BJ (cell line): ENCODE results near the gene GNG12. TPM values are rescaled to one million over a fixed set of nuclear protein-coding genes. Genes with fewer than 3 reads are reported as not detected.
A peak's percentile ranks its signal among the peaks of the same experiment; 100 is the strongest.

Experiments
- CTCF ChIA-PET: fragments of 350-600 bp; formaldehyde crosslinking; extraction: SDS; loops from one replicate; lab custom pipeline; 2021; ENCODE audit warnings: antibody characterized with exemption, inconsistent platforms; lab: Yijun Ruan, JAX
- POLR2A ChIA-PET: fragments of 300-600 bp; sonication (Branson Sonifier 250); formaldehyde crosslinking; extraction: SDS; loops from one replicate; lab custom pipeline; 2021; ENCODE audit warnings: antibody characterized with exemption; lab: Charles Lee
- DNase-seq: peaks from one replicate; pipeline ENCODE4 v3.0.0-alpha.2; 2011; ENCODE audit warnings: low read depth
- H3K27me3 ChIP-seq: 2 replicates; pipeline ENCODE4 v1.6.0; 2011; ENCODE audit warnings: low read length; ENCODE audit not compliant: control insufficient read depth, insufficient read depth
- H3K36me3 ChIP-seq: 2 replicates; pipeline ENCODE4 v1.5.1; 2011; ENCODE audit warnings: low read length; ENCODE audit not compliant: control insufficient read depth, insufficient read depth
- H3K4me3 ChIP-seq: 2 replicates; pipeline ENCODE4 v1.5.1; 2011; ENCODE audit warnings: low read depth, mild to moderate bottlenecking, control low read depth, low read length
- CTCF ChIP-seq: IDR thresholded peaks from 2 replicates; pipeline ENCODE4 v1.5.1; 2011; ENCODE audit warnings: low read depth, mild to moderate bottlenecking, control low read depth, inconsistent platforms, low read length, moderate library complexity; ENCODE audit not compliant: insufficient read depth
- polyA plus RNA-seq: library from polyadenylated mRNA; depleted of rRNA; stranded (reverse); fragments of >200 nt; gene quantifications from 2 replicates; pipeline ENCODE4 v1.2.3, GENCODE V29; 2011

The GNG12 gene
- polyA plus RNA-seq, 1 experiment, result 99.6 TPM

GRCh38 chr1:67795179-67795912 is 37.9 kb downstream of the GNG12 start:
- ChIA-PET POLR2A (no interaction called here), CTCF (interaction anchor here (0.9 to 1.5 kb wide), 2 partner anchors 33 to 36 kb away, joined by 3 read pairs; no protein-coding TSS in a partner anchor)
- TF ChIP-seq CTCF, result no peak

GRCh38 chr1:67793562-67793961 is 39.7 kb downstream of the GNG12 start:
- DNase-seq, result peak; percentile 55
- H3K27me3 ChIP-seq, result no peaks in the 10 kb centered on the region
- no peak overlapping the region for H3K4me3 ChIP-seq
- H3K36me3 ChIP-seq, result no peaks in the 10 kb centered on the region
- no peak for TF ChIP-seq CTCF
- POLR2A ChIA-PET, result no interaction called here
- CTCF ChIA-PET, result interaction anchor here (1.2 to 2.2 kb wide), 3 partner anchors 28 to 57 kb away, joined by 3 to 15 read pairs (median 3); no protein-coding TSS in a partner anchor

More at GRCh38 chr1:67795179-67795912, 37.9 kb downstream of the GNG12 start:
- no peak overlapping the region for H3K4me3 ChIP-seq
- H3K36me3 ChIP-seq, result no peaks in the 10 kb centered on the region
- no peak for DNase-seq
- H3K27me3 ChIP-seq, result no peaks in the 10 kb centered on the region

GRCh38 chr1:67792741-67793458 is 40.4 kb downstream of the GNG12 start:
- DNase-seq, result no peak
- TF ChIP-seq CTCF, result no peak
- Histone ChIP-seq H3K27me3 (no peaks in the 10 kb centered on the region), H3K4me3 (no peak overlapping the region), H3K36me3 (no peaks in the 10 kb centered on the region)
- CTCF ChIA-PET, result interaction anchor here (1.0 to 2.2 kb wide), 4 partner anchors 28 to 58 kb away, joined by 3 to 15 read pairs (median 4); no protein-coding TSS in a partner anchor
- POLR2A ChIA-PET, result no interaction called here

- Histone ChIP-seq H3K36me3 (no peaks in the 10 kb centered on the region), H3K27me3 (no peaks in the 10 kb centered on the region), H3K4me3 (no peak overlapping the region)
- CTCF ChIA-PET, result interaction anchor here (1.2 to 1.4 kb wide), 2 partner anchors 32 to 39 kb away, joined by 3 to 5 read pairs; no protein-coding TSS in a partner anchor
- TF ChIP-seq CTCF, result no peak
- POLR2A ChIA-PET, result no interaction called here
- peak; percentile 72 for DNase-seq
Observed at GRCh38 chr1:67792103-67792502, 41.2 kb downstream of the GNG12 start.

GRCh38 chr1:67791686-67792085 is 41.6 kb downstream of the GNG12 start:
- peak; percentile 83 for DNase-seq
- no peaks in the 10 kb centered on the region for H3K27me3 ChIP-seq
- ChIA-PET CTCF (interaction anchor here (0.6 to 1.4 kb wide), 4 partner anchors 23 to 43 kb away, joined by 3 to 5 read pairs (median 3); no protein-coding TSS in a partner anchor), POLR2A (no interaction called here)
- no peak for TF ChIP-seq CTCF
- H3K4me3 ChIP-seq, result no peak overlapping the region
- no peaks in the 10 kb centered on the region for H3K36me3 ChIP-seq
